ENCODE measurements around the gene PITPNC1. TPM values are rescaled to one million over a fixed set of nuclear protein-coding genes. Genes with fewer than 3 reads are reported as not detected.

The PITPNC1 gene
- total RNA-seq, 4 donors from 2014 or later = 1.9 to 12.4 (median 5.2) TPM

GRCh38 chr17:67411397-67411796 is 34.3 kb downstream of the PITPNC1 start:
- Histone ChIP-seq H3K9me3 (no peaks in the 10 kb centered on the region), H3K27ac (no peak overlapping the region), H3K4me3 (no peak overlapping the region), H3K4me1 (peaks cover 0 to 13% (median 0%) of the 10 kb centered on the region in 4 donors), H3K27me3 (no peaks in the 10 kb centered on the region), H3K36me3 (no peaks in the 10 kb centered on the region)
- TF ChIP-seq, protein P1, sequence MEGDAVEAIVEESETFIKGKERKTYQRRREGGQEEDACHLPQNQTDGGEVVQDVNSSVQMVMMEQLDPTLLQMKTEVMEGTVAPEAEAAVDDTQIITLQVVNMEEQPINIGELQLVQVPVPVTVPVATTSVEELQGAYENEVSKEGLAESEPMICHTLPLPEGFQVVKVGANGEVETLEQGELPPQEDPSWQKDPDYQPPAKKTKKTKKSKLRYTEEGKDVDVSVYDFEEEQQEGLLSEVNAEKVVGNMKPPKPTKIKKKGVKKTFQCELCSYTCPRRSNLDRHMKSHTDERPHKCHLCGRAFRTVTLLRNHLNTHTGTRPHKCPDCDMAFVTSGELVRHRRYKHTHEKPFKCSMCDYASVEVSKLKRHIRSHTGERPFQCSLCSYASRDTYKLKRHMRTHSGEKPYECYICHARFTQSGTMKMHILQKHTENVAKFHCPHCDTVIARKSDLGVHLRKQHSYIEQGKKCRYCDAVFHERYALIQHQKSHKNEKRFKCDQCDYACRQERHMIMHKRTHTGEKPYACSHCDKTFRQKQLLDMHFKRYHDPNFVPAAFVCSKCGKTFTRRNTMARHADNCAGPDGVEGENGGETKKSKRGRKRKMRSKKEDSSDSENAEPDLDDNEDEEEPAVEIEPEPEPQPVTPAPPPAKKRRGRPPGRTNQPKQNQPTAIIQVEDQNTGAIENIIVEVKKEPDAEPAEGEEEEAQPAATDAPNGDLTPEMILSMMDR (IDR thresholded peaks at IDR 0.05) = no peak
- no peak for TF ChIP-seq POLR2A (IDR thresholded peaks at IDR 0.05)
- no peak for DNase-seq

GRCh38 chr17:67412032-67412431 is 35.0 kb downstream of the PITPNC1 start:
- Histone ChIP-seq H3K27ac (no peak overlapping the region), H3K4me3 (no peak overlapping the region), H3K4me1 (peaks cover 0 to 13% (median 0%) of the 10 kb centered on the region in 4 donors), H3K36me3 (no peaks in the 10 kb centered on the region), H3K27me3 (no peaks in the 10 kb centered on the region), H3K9me3 (no peaks in the 10 kb centered on the region)
- TF ChIP-seq POLR2A (IDR thresholded peaks at IDR 0.05) = no peak
- TF ChIP-seq, protein P1 (IDR thresholded peaks at IDR 0.05) = no peak
- no peak for DNase-seq

GRCh38 chr17:67412941-67413340 is 35.9 kb downstream of the PITPNC1 start:
- H3K9me3 ChIP-seq = no peaks in the 10 kb centered on the region
- no peaks in the 10 kb centered on the region for H3K27me3 ChIP-seq
- no peak overlapping the region for H3K4me3 ChIP-seq
- TF ChIP-seq POLR2A (IDR thresholded peaks at IDR 0.05) = no peak
- TF ChIP-seq, protein P1 (IDR thresholded peaks at IDR 0.05) = no peak
- H3K36me3 ChIP-seq = no peaks in the 10 kb centered on the region
- H3K27ac ChIP-seq = no peak overlapping the region
- peaks cover 0 to 13% (median 0%) of the 10 kb centered on the region in 4 donors for H3K4me1 ChIP-seq
- DNase-seq = no peak

DNA sequence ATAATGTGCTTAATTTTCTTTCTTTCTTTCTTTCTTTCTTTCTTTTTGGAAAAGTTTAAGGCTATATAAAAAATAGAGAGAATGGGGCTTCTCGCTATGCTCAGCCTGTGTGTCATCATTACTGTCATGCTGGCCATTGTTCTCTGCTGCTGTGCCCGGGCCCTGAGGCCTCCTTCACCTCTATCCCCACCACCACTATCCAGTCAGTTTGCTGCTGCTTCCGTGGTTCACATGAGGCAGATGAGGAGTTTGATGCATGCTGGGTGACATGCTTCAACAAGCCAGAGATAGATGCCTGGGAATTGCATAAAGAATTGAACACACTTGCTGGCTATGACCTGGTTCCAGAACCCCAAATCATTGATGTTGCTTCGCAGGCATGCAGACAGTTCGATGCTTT is 36.3 kb downstream of the PITPNC1 start:
- no peak overlapping the region for H3K4me3 ChIP-seq
- no peaks in the 10 kb centered on the region for H3K27me3 ChIP-seq
- no peak overlapping the region for H3K27ac ChIP-seq
- no peak for TF ChIP-seq POLR2A (IDR thresholded peaks at IDR 0.05)
- TF ChIP-seq, protein P1 (IDR thresholded peaks at IDR 0.05) = no peak
- no peak for DNase-seq
- peaks cover 0 to 13% (median 0%) of the 10 kb centered on the region in 4 donors for H3K4me1 ChIP-seq
- no peaks in the 10 kb centered on the region for H3K36me3 ChIP-seq
- H3K9me3 ChIP-seq = no peaks in the 10 kb centered on the region

GRCh38 chr17:67414130-67414529 is 37.0 kb downstream of the PITPNC1 start:
- H3K27me3 ChIP-seq = no peaks in the 10 kb centered on the region
- no peak for DNase-seq
- no peaks in the 10 kb centered on the region for H3K9me3 ChIP-seq
- H3K4me3 ChIP-seq = no peak overlapping the region
- peaks cover 0 to 13% (median 0%) of the 10 kb centered on the region in 4 donors for H3K4me1 ChIP-seq
- TF ChIP-seq, protein P1 (IDR thresholded peaks at IDR 0.05) = no peak
- TF ChIP-seq POLR2A (IDR thresholded peaks at IDR 0.05) = no peak
- H3K27ac ChIP-seq = no peak overlapping the region
- no peaks in the 10 kb centered on the region for H3K36me3 ChIP-seq

DNA sequence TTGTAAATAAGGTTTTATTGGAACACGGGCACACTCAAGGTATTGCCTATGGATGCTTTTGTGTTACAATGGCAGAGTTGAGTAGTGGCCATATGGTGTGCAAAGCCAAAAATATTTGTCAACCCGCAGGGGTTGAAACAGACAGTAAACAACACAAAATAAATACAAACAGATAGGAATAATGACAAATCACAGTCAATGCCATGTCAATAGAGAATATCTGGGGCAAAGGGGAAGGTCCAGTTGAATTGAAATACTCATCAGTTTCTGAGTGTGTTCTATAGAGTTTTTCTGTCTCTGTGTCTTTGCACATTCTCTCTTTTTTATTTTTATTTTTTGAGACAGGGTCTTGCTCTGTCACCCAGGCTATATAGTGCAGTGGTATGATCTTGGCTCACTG is 37.5 kb downstream of the PITPNC1 start:
- H3K27me3 ChIP-seq = no peaks in the 10 kb centered on the region
- no peaks in the 10 kb centered on the region for H3K9me3 ChIP-seq
- H3K4me3 ChIP-seq = no peak overlapping the region
- DNase-seq = no peak
- TF ChIP-seq, protein P1 (IDR thresholded peaks at IDR 0.05) = no peak
- TF ChIP-seq POLR2A (IDR thresholded peaks at IDR 0.05) = no peak
- peaks cover 0 to 13% (median 0%) of the 10 kb centered on the region in 4 donors for H3K4me1 ChIP-seq
- H3K27ac ChIP-seq = no peak overlapping the region
- H3K36me3 ChIP-seq = no peaks in the 10 kb centered on the region

Data from Peyer's patch (tissue), 4 donors.